Colonic mucosa (tissue), 4 donors: Measurements from ENCODE around the gene TIGD3. TPM values are rescaled to one million over a fixed set of nuclear protein-coding genes. Genes with fewer than 3 reads are reported as not detected.

Experiments used
- DNase-seq: peaks from one replicate; pipeline ENCODE4 v3.0.0-alpha.2; 2020
- H3K27ac ChIP-seq: fragments of 200-600 bp; one replicate; pipeline ENCODE4 v1.8.0; 2021
- H3K27me3 ChIP-seq: fragments of 200-600 bp; one replicate; pipeline ENCODE4 v1.8.0; 2021
- H3K36me3 ChIP-seq: fragments of 200-600 bp; one replicate; pipeline ENCODE4 v1.8.0; 2021
- H3K4me1 ChIP-seq: fragments of 200-600 bp; one replicate; pipeline ENCODE4 v1.8.0; 2021; ENCODE audit warnings: mild to moderate bottlenecking
- H3K4me3 ChIP-seq: fragments of 200-600 bp; one replicate; pipeline ENCODE4 v1.8.0; 2021
- H3K9ac ChIP-seq, 2 donors: one replicate each; pipeline ENCODE4 v1.7.0; 2013; ENCODE audit warnings: control low read depth in 2 of 2, low read depth in 2 of 2, low read length in 2 of 2
- H3K9me3 ChIP-seq: fragments of 200-600 bp; one replicate; pipeline ENCODE4 v1.8.0; 2021
- CTCF ChIP-seq: fragments of 200-600 bp; IDR thresholded peaks from one replicate; pipeline ENCODE4 v1.8.0; 2022; ENCODE audit warnings: antibody characterized with exemption, mild to moderate bottlenecking
- intact Hi-C: fragments of 100-400 bp; cut with DNase I; formaldehyde crosslinking; loops from one replicate; pipeline ENCODE4 v1.14.1; 2022
- total RNA-seq, 2 donors: library from RNA; stranded (reverse); fragmentation: NEBNext Ultra II Directional in 1 of 2; extraction: Animal tissue kit (Norgen Biotek cat#: 25700) in 1 of 2; gene quantifications; one replicate each; pipeline ENCODE4 v1.2.1, GENCODE V29; 2021
- donor health status: healthy.
- donor health status: DM: no; HTN: no; CAD: no.
- donor health status: DM: no; HTN: no; CAD: no.

Gene TIGD3
- total RNA-seq, 2 donors from 2014 or later, result 0.48 to 0.77 TPM

GRCh38 chr11:65373839-65374580 lies 19.5 kb downstream of the TIGD3 start:
- no peaks in the 10 kb centered on the region for H3K36me3 ChIP-seq
- no peak for DNase-seq
- TF ChIP-seq CTCF, result no peak
- no peak overlapping the region for H3K9ac ChIP-seq
- no peak overlapping the region for H3K27ac ChIP-seq
- intact Hi-C loops, result loop anchor here (5.0 kb wide), 1 partner anchor 138 kb away; no protein-coding TSS in a partner anchor
- H3K4me1 ChIP-seq, result no peaks in the 10 kb centered on the region
- no peak overlapping the region for H3K4me3 ChIP-seq
- no peaks in the 10 kb centered on the region for H3K27me3 ChIP-seq
- no peaks in the 10 kb centered on the region for H3K9me3 ChIP-seq

GRCh38 chr11:65375012-65375411 lies 20.5 kb downstream of the TIGD3 start:
- H3K4me1 ChIP-seq, result no peaks in the 10 kb centered on the region
- no peak overlapping the region for H3K4me3 ChIP-seq
- no peaks in the 10 kb centered on the region for H3K9me3 ChIP-seq
- TF ChIP-seq CTCF, result no peak
- H3K9ac ChIP-seq, result no peak overlapping the region
- no peak overlapping the region for H3K27ac ChIP-seq
- intact Hi-C loops, result no loop called here
- no peaks in the 10 kb centered on the region for H3K27me3 ChIP-seq
- H3K36me3 ChIP-seq, result no peaks in the 10 kb centered on the region
- peak; percentile 55 for DNase-seq

GRCh38 chr11:65376138-65376713 lies 21.7 kb downstream of the TIGD3 start:
- Histone ChIP-seq H3K9ac (no peak overlapping the region), H3K4me3 (no peak overlapping the region), H3K4me1 (no peaks in the 10 kb centered on the region), H3K9me3 (no peaks in the 10 kb centered on the region), H3K27ac (no peak overlapping the region), H3K36me3 (no peaks in the 10 kb centered on the region), H3K27me3 (no peaks in the 10 kb centered on the region)
- no peak for DNase-seq
- TF ChIP-seq CTCF, result no peak
- intact Hi-C loops, result no loop called here

- TF ChIP-seq CTCF, result no peak
- Histone ChIP-seq H3K27ac (no peak overlapping the region), H3K36me3 (no peaks in the 10 kb centered on the region), H3K4me3 (no peak overlapping the region), H3K27me3 (no peaks in the 10 kb centered on the region), H3K9me3 (no peaks in the 10 kb centered on the region), H3K9ac (no peak overlapping the region), H3K4me1 (no peaks in the 10 kb centered on the region)
- no peak for DNase-seq
- intact Hi-C loops, result no loop called here
Observed at GRCh38 chr11:65377036-65377435, 22.5 kb downstream of the TIGD3 start.

GRCh38 chr11:65377777-65378176 lies 23.2 kb downstream of the TIGD3 start:
- intact Hi-C loops, result no loop called here

More at GRCh38 chr11:65377777-65378176, 23.2 kb downstream of the TIGD3 start:
- no peak for DNase-seq
- no peaks in the 10 kb centered on the region for H3K9me3 ChIP-seq
- no peak for TF ChIP-seq CTCF
- H3K27ac ChIP-seq, result no peak overlapping the region
- no peak overlapping the region for H3K4me3 ChIP-seq
- no peak overlapping the region for H3K9ac ChIP-seq
- H3K36me3 ChIP-seq, result no peaks in the 10 kb centered on the region
- H3K27me3 ChIP-seq, result no peaks in the 10 kb centered on the region
- H3K4me1 ChIP-seq, result no peaks in the 10 kb centered on the region
